GM12878 (cell line): Measurements from ENCODE around the gene AP5B1.

Source experiments
- JUND ChIP-seq: IDR thresholded peaks from 2 replicates; pipeline ENCODE4 v1.6.1; 2012; ENCODE audit warnings: low read depth, mild to moderate bottlenecking, low read length, improper control_type of control experiment, moderate library complexity
- POLR2A ChIP-seq: IDR thresholded peaks from 2 replicates; pipeline ENCODE4 v1.6.1; 2011; ENCODE audit warnings: low read depth, mild to moderate bottlenecking, low read length

DNA sequence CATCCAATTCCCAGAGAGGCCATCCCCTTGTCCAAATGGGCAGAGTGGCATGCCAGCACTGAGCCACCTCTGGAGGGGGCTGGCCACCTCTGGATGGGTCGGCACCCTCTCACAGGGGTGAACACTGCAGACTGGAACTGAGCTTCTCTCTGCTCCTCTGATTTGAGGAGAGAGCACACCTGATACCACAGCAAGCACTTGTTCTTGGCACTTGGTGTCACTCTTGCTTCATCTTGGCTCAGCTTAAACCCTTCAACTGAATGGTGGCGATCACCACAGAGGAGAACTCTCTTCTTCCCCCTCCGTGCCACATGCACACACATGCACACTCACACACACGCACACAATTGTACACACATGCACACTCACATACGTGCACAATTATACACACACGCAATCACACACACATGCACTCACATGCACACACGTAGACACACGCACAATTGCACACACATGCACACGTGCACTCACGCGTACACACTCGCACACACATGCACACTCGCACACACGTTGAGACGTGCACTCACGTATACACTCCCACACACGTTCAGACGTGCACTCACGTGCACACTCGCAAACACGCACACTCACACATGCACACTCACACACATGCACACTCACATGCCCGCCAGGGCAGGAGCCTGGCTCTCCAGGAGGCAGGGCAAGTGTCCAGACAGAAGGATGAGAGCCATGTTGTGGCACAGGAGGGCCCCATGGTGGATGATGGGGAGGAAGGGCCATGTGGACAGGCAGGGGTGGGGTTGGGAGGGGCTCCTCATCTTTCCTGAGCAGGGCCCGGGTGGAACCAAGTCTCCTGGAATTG, 29.5 kb upstream of the AP5B1 start:
- TF ChIP-seq POLR2A (no peak), JUND (no peak)
